Mesenchymal stem cell (in vitro differentiated cells and primary cell): ENCODE data around the gene ABHD16B.
"Not testable (repeated sequence)": the region's sequence is repeated elsewhere in the genome, so short reads cannot be mapped to it uniquely, and the experiment has no call there.

Experiments used
- DNase-seq: peaks from one replicate; pipeline ENCODE4 v3.0.0-alpha.2; 2013
- H2AFZ ChIP-seq: one replicate; pipeline ENCODE4 v1.6.1; 2013; ENCODE audit warnings: low read depth, mild to moderate bottlenecking, control low read depth, inconsistent platforms, low read length, moderate library complexity
- H2AK5ac ChIP-seq: 2 replicates; pipeline ENCODE4 v1.6.1; 2013; ENCODE audit warnings: low read length, moderate library complexity, mild to moderate bottlenecking, inconsistent platforms; ENCODE audit not compliant: severe bottlenecking
- H2BK120ac ChIP-seq: one replicate; pipeline ENCODE4 v1.6.1; 2013; ENCODE audit warnings: low read depth, mild to moderate bottlenecking, inconsistent platforms, low read length, moderate library complexity
- H2BK12ac ChIP-seq, 2 experiments: one replicate each; pipeline ENCODE4 v1.6.1; 2013; ENCODE audit warnings: inconsistent platforms in 2 of 2, low read length in 2 of 2, mild to moderate bottlenecking in 2 of 2, moderate library complexity in 2 of 2, control low read depth in 1 of 2
- H2BK15ac ChIP-seq: one replicate; pipeline ENCODE4 v1.6.1; 2013; ENCODE audit warnings: mild to moderate bottlenecking, low read depth, inconsistent platforms; ENCODE audit not compliant: poor library complexity, severe bottlenecking
- H2BK5ac ChIP-seq: 2 replicates; pipeline ENCODE4 v1.6.1; 2013; ENCODE audit warnings: low read depth, mild to moderate bottlenecking, low read length, control low read depth, inconsistent platforms; ENCODE audit not compliant: poor library complexity, severe bottlenecking
- H3K14ac ChIP-seq, 2 experiments: one replicate each; pipeline ENCODE4 v1.6.1; 2013; ENCODE audit warnings: inconsistent platforms in 2 of 2, low read length in 2 of 2, control low read depth in 1 of 2, mild to moderate bottlenecking in 1 of 2, moderate library complexity in 1 of 2
- H3K18ac ChIP-seq, 2 experiments: one replicate each; pipeline ENCODE4 v1.6.1; 2013; ENCODE audit warnings: inconsistent platforms in 2 of 2, low read length in 2 of 2, control low read depth in 1 of 2, low read depth in 1 of 2, mild to moderate bottlenecking in 1 of 2
- H3K23ac ChIP-seq, 2 experiments: one replicate each; pipeline ENCODE4 v1.6.1; 2013; ENCODE audit warnings: inconsistent platforms in 2 of 2, low read length in 2 of 2, mild to moderate bottlenecking in 2 of 2, moderate library complexity in 2 of 2, control low read depth in 1 of 2
- H3K27ac ChIP-seq: 2 replicates; pipeline ENCODE4 v1.5.1; 2013; ENCODE audit warnings: mild to moderate bottlenecking, moderate library complexity, low read length, control low read depth, inconsistent platforms; ENCODE audit not compliant: poor library complexity, severe bottlenecking
- H3K27me3 ChIP-seq, 2 experiments: 2 replicates each; pipeline versions ENCODE4 v1.6.1 to v1.7.0; 2013; ENCODE audit warnings: low read length in 2 of 2, mild to moderate bottlenecking in 2 of 2, moderate library complexity in 2 of 2, control low read depth in 1 of 2, inconsistent platforms in 1 of 2; ENCODE audit not compliant: control insufficient read depth in 1 of 2, insufficient read depth in 1 of 2
- H3K36me3 ChIP-seq, 2 experiments: 2 replicates each; pipeline versions ENCODE4 v1.6.1 to v1.7.0; 2013; ENCODE audit warnings: low read length in 2 of 2, control low read depth in 1 of 2, inconsistent platforms in 1 of 2, low read depth in 1 of 2, mild to moderate bottlenecking in 1 of 2; ENCODE audit not compliant: insufficient read depth in 2 of 2, control insufficient read depth in 1 of 2
- H3K4ac ChIP-seq, 2 experiments: one replicate each; pipeline ENCODE4 v1.6.1; 2013; ENCODE audit warnings: inconsistent platforms in 2 of 2, low read length in 2 of 2, mild to moderate bottlenecking in 2 of 2, moderate library complexity in 2 of 2, control low read depth in 1 of 2, low read depth in 1 of 2
- H3K4me1 ChIP-seq: 2 replicates; pipeline ENCODE4 v1.6.1; 2013; ENCODE audit warnings: low read depth, low read length, control low read depth; ENCODE audit not compliant: control insufficient read depth, insufficient read depth
- H3K4me2 ChIP-seq: 2 replicates; pipeline ENCODE4 v1.6.1; 2013; ENCODE audit warnings: low read length, mild to moderate bottlenecking, inconsistent platforms; ENCODE audit not compliant: poor library complexity, severe bottlenecking
- H3K4me3 ChIP-seq, 2 experiments: 2 replicates each; pipeline versions ENCODE4 v1.5.1 to v1.7.0; 2013; ENCODE audit warnings: low read length in 2 of 2, mild to moderate bottlenecking in 2 of 2, control low read depth in 1 of 2, low read depth in 1 of 2; ENCODE audit not compliant: insufficient read depth in 1 of 2
- H3K79me1 ChIP-seq: replicated peaks from 2 replicates; pipeline ENCODE4 v1.6.1; 2013; ENCODE audit warnings: mild to moderate bottlenecking, control low read depth, low read length, inconsistent platforms; ENCODE audit not compliant: poor library complexity, severe bottlenecking
- H3K9ac ChIP-seq: 2 replicates; pipeline ENCODE4 v1.7.0; 2013; ENCODE audit warnings: mild to moderate bottlenecking, low read length, moderate library complexity
- H3K9me3 ChIP-seq: 2 replicates; pipeline ENCODE4 v1.7.0; 2013; ENCODE audit warnings: mild to moderate bottlenecking, low read length; ENCODE audit not compliant: control insufficient read depth
- H4K8ac ChIP-seq: one replicate; pipeline ENCODE4 v1.6.1; 2013; ENCODE audit warnings: inconsistent platforms, mild to moderate bottlenecking, low read length, moderate library complexity
- H4K91ac ChIP-seq: one replicate; pipeline ENCODE4 v1.6.1; 2013; ENCODE audit warnings: mild to moderate bottlenecking, low read length, inconsistent platforms
- WGBS: methylation state at CpG from one replicate; pipeline ENCODE4 v1.1.7; 2013; ENCODE audit warnings: mixed read lengths; 5-methylcytosine and 5-hydroxymethylcytosine counted together

ABHD16B gene

DNA sequence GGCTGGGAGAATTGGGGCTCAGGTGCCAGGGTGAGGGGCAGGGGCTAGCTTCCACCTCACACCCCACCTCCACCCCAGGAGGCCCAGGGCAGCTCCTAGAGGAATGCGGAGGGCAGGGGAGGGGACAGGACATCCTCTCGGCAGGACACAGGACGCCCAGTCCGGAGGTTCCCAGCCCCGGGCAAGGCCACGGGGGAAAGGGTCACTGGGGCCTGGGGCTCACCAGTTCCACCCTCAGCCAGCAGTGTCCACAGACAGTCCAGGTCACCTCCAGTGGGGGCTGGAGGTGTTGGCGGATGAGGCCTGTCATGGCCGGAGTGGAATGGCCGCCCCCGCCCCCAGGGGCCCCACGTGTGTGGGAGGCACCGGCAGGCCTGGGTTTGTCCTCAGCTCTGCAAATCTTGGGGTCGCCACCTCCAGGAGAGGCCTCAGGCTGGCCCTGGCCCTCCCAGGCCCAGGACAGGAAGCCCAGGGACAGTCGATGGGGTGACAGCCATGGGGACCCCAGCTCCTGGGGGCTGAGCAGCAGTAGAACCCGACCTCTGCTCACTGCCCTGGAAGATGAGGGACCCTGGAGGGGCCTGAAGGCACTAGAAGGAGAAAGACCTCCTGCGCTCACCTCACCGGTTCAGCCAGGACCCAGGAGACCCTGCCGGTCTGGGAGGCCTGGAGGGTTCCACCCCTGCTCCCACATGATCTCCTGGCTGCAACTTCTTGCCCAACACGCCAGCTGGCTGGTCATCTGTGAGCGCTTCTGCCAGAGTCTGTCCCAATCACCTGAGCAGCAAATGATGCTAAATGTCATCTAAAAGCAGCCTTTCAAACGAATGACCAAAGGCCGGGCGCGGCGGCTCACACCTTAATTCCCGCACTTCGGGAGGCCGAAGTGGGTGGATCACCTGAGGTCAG lies 13.0 kb upstream of the ABHD16B start:
- Histone ChIP-seq H2BK5ac (no peak overlapping the region), H3K79me1 (no peaks in the 10 kb centered on the region), H2BK12ac (peak overlapping the region; percentile 89 to 95), H3K4me2 (peak overlapping the region; percentile 19), H3K4me3 (no peak overlapping the region), H2AK5ac (peak overlapping the region; percentile 54), H2BK120ac (peak overlapping the region; percentile 90), H3K9me3 (no peaks in the 10 kb centered on the region), H4K8ac (peak overlapping the region; percentile 62), H2BK15ac (peak overlapping the region; percentile 75), H3K14ac (peak overlapping the region in 1 of 2 experiments; percentile 0), H3K4ac (peak overlapping the region; percentile 75 to 83), H3K27ac (peak overlapping the region; percentile 49), H4K91ac (peak overlapping the region; percentile 71), H3K18ac (peak overlapping the region; percentile 56 to 73), H3K27me3 (peaks cover 0 to 55% of the 10 kb centered on the region in 2 experiments), H3K9ac (no peak overlapping the region), H3K4me1 (peaks cover 30% of the 10 kb centered on the region), H3K23ac (no peak overlapping the region), H3K36me3 (no peaks in the 10 kb centered on the region), H2AFZ (no peak overlapping the region)
- no peak for DNase-seq
- WGBS, result 69% methylated on average over 26 of the region's 28 CpGs

DNA sequence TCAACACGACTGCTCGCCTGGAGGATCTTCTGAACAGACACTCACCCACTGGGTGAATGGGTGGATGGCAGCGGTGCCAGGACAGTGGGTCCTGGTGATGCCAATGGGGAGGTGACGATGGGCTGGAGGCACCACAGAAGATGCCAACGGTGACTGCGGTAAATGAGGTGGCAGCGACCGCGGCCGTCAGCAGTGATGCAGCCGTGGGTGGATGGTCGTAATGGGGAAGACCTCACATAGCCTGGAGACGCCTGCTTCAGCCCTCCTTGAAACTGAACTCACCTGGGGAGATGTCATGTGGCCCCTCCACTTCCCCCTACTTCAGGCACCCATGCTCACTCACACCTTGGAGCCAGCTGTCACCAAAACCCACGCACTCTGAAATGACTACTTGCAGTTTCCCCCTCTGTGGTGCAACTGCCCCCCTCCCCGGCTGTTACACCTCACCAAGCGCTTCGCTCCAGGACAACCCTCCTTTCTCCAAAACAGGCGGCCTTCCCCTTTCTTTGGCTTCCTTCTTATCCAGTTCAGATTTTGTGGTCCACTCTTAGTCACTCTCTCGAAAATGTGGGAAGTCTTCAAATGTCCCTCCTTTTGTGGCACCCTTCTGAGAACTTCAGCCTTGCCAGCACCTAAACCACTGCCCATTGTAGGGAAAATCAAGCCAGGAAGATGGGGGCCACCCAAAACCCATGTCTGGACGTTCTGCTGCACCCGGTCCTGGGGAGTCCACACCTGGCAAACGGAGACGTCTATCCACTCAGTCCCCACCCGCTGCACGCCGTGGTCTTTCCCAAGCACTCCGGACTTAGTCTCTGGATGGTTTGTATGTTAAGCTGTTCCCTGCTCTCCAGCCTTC lies 10.4 kb upstream of the ABHD16B start:
- DNase-seq, result no peak
- Histone ChIP-seq H3K9ac (no peak overlapping the region), H3K4ac (peak overlapping the region; percentile 2 to 33), H3K23ac (no peak overlapping the region), H3K4me1 (peaks cover 51% of the 10 kb centered on the region), H2BK15ac (peak overlapping the region; percentile 3), H3K18ac (peak overlapping the region in 1 of 2 experiments; percentile 76), H2AFZ (no peak overlapping the region), H3K9me3 (no peaks in the 10 kb centered on the region), H3K79me1 (no peaks in the 10 kb centered on the region), H4K91ac (peak overlapping the region; percentile 14), H4K8ac (no peak overlapping the region), H2BK120ac (no peak overlapping the region), H2AK5ac (no peak overlapping the region), H3K14ac (no peak overlapping the region), H2BK12ac (peak overlapping the region; percentile 80 to 82), H3K27me3 (peaks cover 0 to 58% of the 10 kb centered on the region in 2 experiments), H3K27ac (no peak overlapping the region), H3K4me2 (no peak overlapping the region), H2BK5ac (no peak overlapping the region), H3K36me3 (no peaks in the 10 kb centered on the region), H3K4me3 (no peak overlapping the region)
- 95% methylated on average over 24 of the region's 27 CpGs for WGBS

- H3K36me3 ChIP-seq, H3K14ac ChIP-seq, H3K4me2 ChIP-seq, H4K8ac ChIP-seq, H2AFZ ChIP-seq, H2BK15ac ChIP-seq, H4K91ac ChIP-seq, H3K27ac ChIP-seq, H3K4ac ChIP-seq, H3K18ac ChIP-seq, H2BK120ac ChIP-seq, H3K4me3 ChIP-seq, H2BK5ac ChIP-seq, H3K9me3 ChIP-seq, H2AK5ac ChIP-seq, H3K23ac ChIP-seq, H3K79me1 ChIP-seq, H3K9ac ChIP-seq, DNase-seq: not testable (repeated sequence)
- H3K27me3 ChIP-seq, result peaks cover 0 to 57% of the 10 kb centered on the region in 2 experiments
- peaks cover 48% of the 10 kb centered on the region for H3K4me1 ChIP-seq
- WGBS, result 98% methylated on average over 11 of the region's 14 CpGs
- H2BK12ac ChIP-seq, result peak overlapping the region in 1 of 2 experiments; percentile 59
Observed at GRCh38 chr20:63851548-63851943, 9.8 kb upstream of the ABHD16B start.

DNA sequence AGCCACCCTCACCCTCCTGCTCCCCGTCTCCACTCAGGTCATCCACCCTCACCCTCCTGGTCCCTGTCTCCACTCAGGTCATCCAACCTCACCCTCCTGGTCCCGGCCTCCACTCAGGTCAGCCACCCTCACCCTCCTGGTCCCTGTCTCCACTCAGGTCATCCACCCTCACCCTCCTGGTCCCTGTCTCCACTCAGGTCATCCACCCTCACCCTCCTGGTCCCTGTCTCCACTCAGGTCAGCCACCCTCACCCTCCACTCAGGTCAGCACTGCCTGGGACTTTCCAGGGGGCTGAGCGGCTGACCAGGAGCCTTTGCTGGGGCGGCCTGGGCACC lies 7.6 kb upstream of the ABHD16B start:
- not testable (repeated sequence) for H3K4me2 ChIP-seq, H3K36me3 ChIP-seq, H3K9ac ChIP-seq, H3K4me3 ChIP-seq, H2BK5ac ChIP-seq, H2AFZ ChIP-seq, DNase-seq, H3K27ac ChIP-seq, H3K79me1 ChIP-seq, H3K9me3 ChIP-seq
- peaks cover 49% of the 10 kb centered on the region for H3K4me1 ChIP-seq
- peak overlapping the region; percentile 69 to 97 for H3K4ac ChIP-seq
- peak overlapping the region; percentile 60 to 99 for H2BK12ac ChIP-seq
- H2BK120ac ChIP-seq, result peak overlapping the region; percentile 97
- peak overlapping the region; percentile 97 for H4K8ac ChIP-seq
- WGBS, result 94% methylated on average over 3 of the region's 4 CpGs
- peak overlapping the region; percentile 80 to 87 for H3K14ac ChIP-seq
- peak overlapping the region; percentile 79 to 99 for H3K18ac ChIP-seq
- peak overlapping the region; percentile 100 for H4K91ac ChIP-seq
- H2AK5ac ChIP-seq, result peak overlapping the region; percentile 54
- peak overlapping the region in 1 of 2 experiments; percentile 56 for H3K23ac ChIP-seq
- peak overlapping the region; percentile 77 for H2BK15ac ChIP-seq
- peaks cover 0 to 48% of the 10 kb centered on the region in 2 experiments for H3K27me3 ChIP-seq
